ENCODE data around the gene MYO1G. TPM values are rescaled to one million over a fixed set of nuclear protein-coding genes. Genes with fewer than 3 reads are reported as not detected.

The MYO1G gene
- total and polyA plus RNA-seq, 2 experiments from 2014 or later, result 0.21 to 0.78 TPM

GRCh38 chr7:45001138-45001694, 22.4 kb upstream of the MYO1G start:
- Histone ChIP-seq H3K36me3 (no peaks in the 10 kb centered on the region), H3K4me3 (peak overlapping the region; percentile 63), H3K27me3 (no peaks in the 10 kb centered on the region), H3K27ac (peak overlapping the region; percentile 90), H3K9me3 (ENCODE audit: low read depth) (no peaks in the 10 kb centered on the region), H3K4me1 (ENCODE audit: low read depth) (peaks cover 7% of the 10 kb centered on the region)
- no peak for DNase-seq (ENCODE audit: low read depth in 1 of 2, low spot score in 1 of 2)
- TF ChIP-seq CTCF (IDR thresholded peaks at IDR 0.05; ENCODE audit: low read depth, low read length), result no peak

- no peaks in the 10 kb centered on the region for H3K36me3 ChIP-seq
- peak within 1 kb of the TSS; percentile 90 for H3K27ac ChIP-seq
- H3K4me3 ChIP-seq, result peak within 1 kb of the TSS; percentile 63
- H3K4me1 ChIP-seq (ENCODE audit: low read depth), result peaks cover 7% of the 10 kb centered on the region
- H3K9me3 ChIP-seq (ENCODE audit: low read depth), result no peaks in the 10 kb centered on the region
- H3K27me3 ChIP-seq, result no peaks in the 10 kb centered on the region
- peak; percentile 72 to 79 for DNase-seq (ENCODE audit: low read depth in 1 of 2, low spot score in 1 of 2)
- TF ChIP-seq CTCF (IDR thresholded peaks at IDR 0.05; ENCODE audit: low read depth, low read length), result no peak
Measured at GRCh38 chr7:45000093-45001032, 21.5 kb upstream of the MYO1G start, which contains the start of gene CCM2. TSS of gene CCM2 (plus strand) at chr7:45000201. CDS start at chr7:45000334, 133 bp downstream.

GRCh38 chr7:44999245-45000092, 20.7 kb upstream of the MYO1G start:
- Histone ChIP-seq H3K36me3 (no peaks in the 10 kb centered on the region), H3K27ac (peak overlapping the region; percentile 86), H3K9me3 (ENCODE audit: low read depth) (no peaks in the 10 kb centered on the region), H3K4me3 (peak overlapping the region; percentile 56), H3K4me1 (ENCODE audit: low read depth) (peaks cover 7% of the 10 kb centered on the region), H3K27me3 (no peaks in the 10 kb centered on the region)
- peak; percentile 99 to 100 for DNase-seq (ENCODE audit: low read depth in 1 of 2, low spot score in 1 of 2)
- TF ChIP-seq CTCF (IDR thresholded peaks at IDR 0.05; ENCODE audit: low read depth, low read length), result no peak

- Histone ChIP-seq H3K4me1 (ENCODE audit: low read depth) (peaks cover 7% of the 10 kb centered on the region), H3K27ac (no peak overlapping the region), H3K27me3 (no peaks in the 10 kb centered on the region), H3K9me3 (ENCODE audit: low read depth) (no peaks in the 10 kb centered on the region), H3K36me3 (no peaks in the 10 kb centered on the region), H3K4me3 (no peak overlapping the region)
- TF ChIP-seq CTCF (IDR thresholded peaks at IDR 0.05; ENCODE audit: low read depth, low read length), result no peak
- no peak for DNase-seq (ENCODE audit: low read depth in 1 of 2, low spot score in 1 of 2)
Measured at GRCh38 chr7:44998153-44998871, 19.5 kb upstream of the MYO1G start.
